Cerebellar nuclear complex (tissue), 1 donor: ENCODE data around the gene ZNF185.

Source experiments
- DNase-seq, 2 experiments: peaks; one replicate each; lab custom pipeline; 2025; lab: John Stamatoyannopoulos, UW

The ZNF185 gene

GRCh38 chrX:152897222-152898131, at the start of gene ZNF185:
Gene ZNF185 (plus strand): TSS chrX:152898067. CDS start chrX:152914490, 16,423 bp downstream.
- no peak for DNase-seq

GRCh38 chrX:152850465-152850864, 47.4 kb upstream of the ZNF185 start:
- DNase-seq = no peak

GRCh38 chrX:152853986-152854385, 43.9 kb upstream of the ZNF185 start:
- DNase-seq = no peak

GRCh38 chrX:152861116-152861515, 36.8 kb upstream of the ZNF185 start:
- no peak for DNase-seq

GRCh38 chrX:152861826-152862225, 36.0 kb upstream of the ZNF185 start:
- DNase-seq = no peak

GRCh38 chrX:152865232-152865920, 32.5 kb upstream of the ZNF185 start:
- DNase-seq = no peak

GRCh38 chrX:152866386-152866785, 31.5 kb upstream of the ZNF185 start:
- no peak for DNase-seq

GRCh38 chrX:152869972-152870371, 27.9 kb upstream of the ZNF185 start:
- no peak for DNase-seq

- no peak for DNase-seq
These were observed 26.6 kb upstream of the ZNF185 start for GRCh38 chrX:152871260-152871659.

GRCh38 chrX:152872522-152872921, 25.3 kb upstream of the ZNF185 start:
- no peak for DNase-seq

GRCh38 chrX:152873361-152873760, 24.5 kb upstream of the ZNF185 start:
- no peak for DNase-seq

GRCh38 chrX:152876931-152877840, 20.7 kb upstream of the ZNF185 start:
- DNase-seq = no peak

- no peak for DNase-seq
These were observed 18.7 kb upstream of the ZNF185 start for GRCh38 chrX:152878976-152879755.

GRCh38 chrX:152881289-152881688, 16.6 kb upstream of the ZNF185 start:
- DNase-seq = no peak

- DNase-seq = no peak
These were observed 13.7 kb upstream of the ZNF185 start for GRCh38 chrX:152884171-152884570.

GRCh38 chrX:152886716-152887115, 11.2 kb upstream of the ZNF185 start:
- DNase-seq = no peak

GRCh38 chrX:152892499-152892898, 5.4 kb upstream of the ZNF185 start:
- no peak for DNase-seq

GRCh38 chrX:152892999-152893891, 4.6 kb upstream of the ZNF185 start:
- no peak for DNase-seq

- no peak for DNase-seq
These were observed 3.8 kb upstream of the ZNF185 start for GRCh38 chrX:152893980-152894610.

- no peak for DNase-seq
These were observed 2.7 kb upstream of the ZNF185 start for GRCh38 chrX:152895121-152895520.
